Kidney (tissue), 14 donors: ENCODE measurements around the gene WRAP73. TPM values are rescaled to one million over a fixed set of nuclear protein-coding genes. Genes with fewer than 3 reads are reported as not detected.

Experiments used
- DNase-seq, 5 donors: peaks; one replicate each; pipeline ENCODE4 v3.0.0-alpha.2; 2013 to 2020
- FAIRE-seq: peaks from 2 replicates; lab custom pipeline; 2012; peaks lifted over from hg19 to GRCh38; lab: Jason Lieb, UNC
- H3K27ac ChIP-seq, 2 donors: one replicate each; pipeline ENCODE4 v1.7.0; 2013; ENCODE audit warnings: low read depth in 2 of 2, low read length in 2 of 2, inconsistent platforms in 1 of 2
- H3K27me3 ChIP-seq: one replicate; pipeline ENCODE4 v1.7.1; 2013; ENCODE audit warnings: low read length, inconsistent platforms; ENCODE audit not compliant: control insufficient read depth, insufficient read depth
- H3K36me3 ChIP-seq, 3 donors: one replicate each; pipeline versions ENCODE4 v1.7.0 to v1.7.1; 2013; ENCODE audit warnings: low read length in 3 of 3, control low read depth in 1 of 3, inconsistent platforms in 1 of 3; ENCODE audit not compliant: insufficient read depth in 3 of 3, control insufficient read depth in 2 of 3
- H3K4me1 ChIP-seq, 3 donors: one replicate each; pipeline versions ENCODE4 v1.7.0 to v1.7.1; 2013; ENCODE audit warnings: low read length in 3 of 3, inconsistent platforms in 1 of 3, low read depth in 1 of 3; ENCODE audit not compliant: control insufficient read depth in 2 of 3, insufficient read depth in 2 of 3
- H3K4me3 ChIP-seq, 3 donors: one replicate each; pipeline versions ENCODE4 v1.7.0 to v1.8.1; 2013; ENCODE audit warnings: low read length in 3 of 3, control low read depth in 1 of 3, inconsistent platforms in 1 of 3
- H3K9ac ChIP-seq, 3 donors: one replicate each; pipeline versions ENCODE4 v1.7.0 to v1.7.1; 2013; ENCODE audit warnings: low read length in 3 of 3, control low read depth in 1 of 3, inconsistent platforms in 1 of 3
- H3K9me3 ChIP-seq, 3 donors: one replicate each; pipeline versions ENCODE4 v1.7.0 to v1.7.1; 2013; ENCODE audit warnings: low read length in 3 of 3, control low read depth in 1 of 3, inconsistent platforms in 1 of 3; ENCODE audit not compliant: control insufficient read depth in 2 of 3, insufficient read depth in 1 of 3
- CTCF ChIP-seq: IDR thresholded peaks from 3 replicates; pipeline ENCODE4 v1.5.1; 2012; ENCODE audit warnings: mild to moderate bottlenecking, moderate library complexity, borderline replicate concordance; ENCODE audit not compliant: insufficient read depth; ENCODE audit errors: extremely low read depth
- intact Hi-C: fragments of 100-400 bp; cut with DNase I; formaldehyde crosslinking; loops from one replicate; pipeline ENCODE4 v1.11.1; 2022
- polyA plus RNA-seq: library from polyadenylated mRNA; stranded (reverse); fragments of 350-450 nt; fragmentation: Illumina TruSeq; extraction: RNeasy Lipid Tissue Mini Kit (QIAGEN cat#74804); gene quantifications from one replicate; pipeline ENCODE4 v1.2.3, GENCODE V29; 2014; ENCODE audit warnings: low read depth, low replicate concordance; ENCODE audit not compliant: insufficient read depth
- total RNA-seq: library from RNA; stranded (reverse); fragmentation: NEBNext Ultra II Directional; extraction: Animal tissue kit (Norgen Biotek cat#: 25700); gene quantifications from one replicate; pipeline ENCODE4 v1.2.1, GENCODE V29; 2021
- donor health status: control.
- donor health status: control.
- donor health status: control.
- donor health status: control.
- donor health status: control.
- donor health status: DM: yes; HTN: yes; CAD: no.
- donor health status: Normal renal cell carcinoma (clear cell type).

WRAP73 gene
- total and polyA plus RNA-seq, 2 donors from 2014 or later, result 18.4 to 19.6 TPM

- Histone ChIP-seq H3K9ac (no peak overlapping the region), H3K36me3 (no peaks in the 10 kb centered on the region), H3K9me3 (no peaks in the 10 kb centered on the region), H3K27ac (no peak overlapping the region), H3K27me3 (no peaks in the 10 kb centered on the region), H3K4me1 (peaks cover 0 to 18% (median 7%) of the 10 kb centered on the region in 3 donors), H3K4me3 (no peak overlapping the region)
- DNase-seq (peak in 1 of 5 donors; percentile 53), FAIRE-seq (no peak)
- no peak for TF ChIP-seq CTCF
- intact Hi-C loops, result loop anchor here (5.0 kb wide), 1 partner anchor 131 kb away; no protein-coding TSS in a partner anchor
These were observed 31.4 kb downstream of the WRAP73 start for GRCh38 chr1:3618531-3618880.

DNA sequence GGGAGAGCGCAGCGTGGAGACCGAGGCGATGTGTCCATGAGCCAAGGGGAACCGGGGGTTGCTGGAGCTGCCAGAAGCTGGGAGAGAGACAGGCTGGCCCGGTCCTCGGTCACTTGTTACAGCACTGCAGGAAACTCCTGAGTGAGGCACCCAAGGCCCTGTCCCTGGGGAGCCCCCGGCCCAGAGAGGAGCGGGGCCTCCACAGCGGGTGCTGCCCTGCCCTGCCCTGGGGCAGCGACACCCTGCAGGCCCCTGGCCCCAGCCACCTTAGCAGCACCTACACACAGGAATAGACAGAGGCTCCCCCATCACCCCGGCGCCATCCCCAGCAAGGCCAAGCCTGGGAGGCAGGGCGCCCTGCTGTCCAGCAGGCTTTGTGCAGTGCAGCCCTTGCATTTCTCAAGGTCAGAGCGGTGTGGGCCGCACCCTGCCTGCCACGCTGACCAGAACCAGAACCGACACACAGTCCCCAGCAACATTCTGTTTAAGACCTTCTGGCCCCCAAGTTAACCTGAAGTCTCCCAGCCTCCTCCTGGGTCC, 32.0 kb downstream of the WRAP73 start:
- Histone ChIP-seq H3K4me3 (no peak overlapping the region), H3K4me1 (peaks cover 0 to 12% (median under 1%) of the 10 kb centered on the region in 3 donors), H3K9ac (no peak overlapping the region), H3K9me3 (no peaks in the 10 kb centered on the region), H3K36me3 (no peaks in the 10 kb centered on the region), H3K27ac (no peak overlapping the region), H3K27me3 (no peaks in the 10 kb centered on the region)
- intact Hi-C loops, result loop anchor here (5.0 kb wide), 1 partner anchor 131 kb away; no protein-coding TSS in a partner anchor
- no peak for TF ChIP-seq CTCF
- no peak for FAIRE-seq
- DNase-seq, result peak in 1 of 5 donors; percentile 48

DNA sequence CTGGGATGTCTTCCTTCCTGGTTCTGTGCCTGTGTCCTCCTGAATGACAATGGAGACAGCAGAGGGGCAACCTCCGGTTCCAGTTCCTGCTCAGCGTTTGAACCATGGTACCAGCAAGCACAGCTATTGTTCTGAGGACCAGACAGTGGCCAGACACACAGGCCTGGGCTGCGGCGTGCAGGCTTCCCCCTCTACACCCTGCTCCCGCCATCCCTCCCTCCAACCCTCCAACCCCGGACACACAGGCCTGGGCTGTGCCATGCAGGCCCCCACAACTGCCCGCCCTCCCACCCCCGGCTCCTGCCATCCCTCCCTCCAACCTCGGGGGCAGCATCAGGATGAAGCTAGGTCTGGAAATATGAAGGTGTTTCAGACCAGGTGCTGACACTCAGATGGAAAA, 33.0 kb downstream of the WRAP73 start:
- intact Hi-C loops, result loop anchor here (5.0 kb wide), 1 partner anchor 130 kb away; no protein-coding TSS in a partner anchor
- H3K36me3 ChIP-seq, result no peaks in the 10 kb centered on the region
- peaks cover 0 to 7% (median 0%) of the 10 kb centered on the region in 3 donors for H3K4me1 ChIP-seq
- no peak overlapping the region for H3K9ac ChIP-seq
- no peak for FAIRE-seq
- H3K27me3 ChIP-seq, result no peaks in the 10 kb centered on the region
- DNase-seq, result no peak
- no peaks in the 10 kb centered on the region for H3K9me3 ChIP-seq
- H3K4me3 ChIP-seq, result no peak overlapping the region
- TF ChIP-seq CTCF, result no peak
- H3K27ac ChIP-seq, result no peak overlapping the region
